ENCODE data around the gene TRIM27.
"Not testable (repeated sequence)": the region's sequence is repeated elsewhere in the genome, so short reads cannot be mapped to it uniquely, and the experiment has no call there.

TRIM27 gene

DNA sequence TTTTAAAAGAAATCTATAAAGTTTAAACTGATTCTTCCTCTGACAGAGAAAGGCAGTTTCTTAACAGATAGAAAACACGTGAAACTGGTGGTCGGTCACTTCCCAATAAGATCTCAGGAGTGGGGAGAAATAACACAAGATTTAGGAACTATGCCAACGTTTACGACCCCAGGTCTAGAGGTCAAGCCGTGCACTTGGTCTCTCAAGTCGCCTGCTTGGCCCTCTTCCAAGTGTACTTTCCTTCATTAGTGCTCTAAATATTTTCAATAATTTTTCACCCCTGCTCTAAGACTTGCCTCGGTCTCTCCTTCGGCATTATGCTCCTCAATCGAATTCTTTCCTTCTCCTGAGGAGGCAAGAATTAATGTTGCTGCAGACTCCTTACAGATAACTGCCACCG lies 61.7 kb downstream of the TRIM27 start:
- DNase-seq, result no peak

DNA sequence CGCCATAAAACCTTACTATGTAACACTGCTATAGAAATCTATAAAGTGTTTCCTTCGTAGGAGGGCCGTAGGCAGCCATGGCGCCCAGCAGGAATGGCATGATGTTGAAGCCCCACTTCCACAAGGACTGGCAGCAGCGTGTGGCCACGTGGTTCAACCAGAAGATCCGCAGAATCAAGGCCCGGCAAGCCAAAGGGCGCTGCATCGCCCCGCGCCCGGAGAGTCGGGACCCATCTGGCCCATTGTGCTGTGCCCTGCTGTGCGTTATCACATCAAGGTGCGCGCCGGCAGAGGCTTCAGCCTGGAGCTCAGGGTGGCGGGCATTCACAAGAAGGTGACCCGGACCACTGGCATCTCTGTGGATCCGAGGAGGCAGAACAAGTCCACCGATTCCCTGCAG lies 62.4 kb downstream of the TRIM27 start:
- DNase-seq, result no peak

DNA sequence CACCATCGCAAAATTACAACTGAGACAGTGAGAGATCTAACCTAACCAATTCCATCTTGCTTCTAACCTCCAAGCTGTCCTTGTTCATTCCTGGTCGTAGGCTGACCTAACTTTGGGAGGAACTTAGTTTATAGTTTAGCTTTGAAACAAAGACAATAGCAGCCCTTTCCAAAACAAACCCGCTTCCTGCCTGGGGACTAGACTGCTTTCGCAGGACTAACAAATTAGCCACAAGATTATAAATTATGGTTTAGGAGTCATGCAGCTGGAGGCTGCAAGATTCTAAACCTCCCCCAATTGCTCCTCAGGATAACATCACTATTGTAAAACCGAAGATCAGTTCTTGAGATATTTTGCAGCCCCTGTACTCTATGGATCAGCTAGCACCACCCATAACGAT lies 63.2 kb downstream of the TRIM27 start:
- DNase-seq, result no peak

DNA sequence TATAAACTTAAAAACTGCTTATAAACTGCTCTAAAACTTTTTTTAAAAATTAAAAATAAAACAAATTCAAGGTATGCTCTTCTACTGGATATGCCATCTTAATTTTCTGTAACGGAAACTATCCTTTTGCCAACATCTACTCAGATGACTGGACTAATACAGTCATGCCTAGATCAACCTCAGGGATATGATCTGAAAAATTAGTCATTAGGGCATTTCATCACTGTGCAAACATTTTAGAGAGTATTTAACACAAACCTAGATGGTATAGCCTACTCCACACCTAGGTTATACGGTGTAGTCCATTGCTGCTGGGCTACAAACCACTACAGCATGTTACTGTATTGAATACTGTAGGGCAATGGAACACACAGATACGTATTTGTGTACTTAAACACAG lies 64.8 kb downstream of the TRIM27 start:
- no peak for DNase-seq

DNA sequence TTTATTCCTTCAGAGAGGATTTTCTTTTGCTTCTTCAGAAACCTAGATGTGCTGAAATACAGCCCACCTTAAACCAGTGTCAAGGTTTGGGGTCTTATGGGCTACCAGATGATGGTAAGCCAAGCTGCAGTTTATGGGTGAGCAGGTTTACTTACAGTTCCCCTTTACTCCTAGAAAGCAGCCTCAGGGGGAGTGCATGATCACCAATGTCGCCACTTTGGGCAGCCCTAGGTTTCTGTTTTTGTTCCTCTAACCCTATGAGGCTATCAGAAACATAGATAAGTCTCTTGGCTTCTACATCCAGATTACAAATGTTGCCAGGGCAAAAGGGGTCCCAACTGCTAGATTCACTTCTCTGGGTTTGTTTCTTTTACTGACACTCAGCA lies 67.2 kb downstream of the TRIM27 start:
- DNase-seq, result no peak

DNA sequence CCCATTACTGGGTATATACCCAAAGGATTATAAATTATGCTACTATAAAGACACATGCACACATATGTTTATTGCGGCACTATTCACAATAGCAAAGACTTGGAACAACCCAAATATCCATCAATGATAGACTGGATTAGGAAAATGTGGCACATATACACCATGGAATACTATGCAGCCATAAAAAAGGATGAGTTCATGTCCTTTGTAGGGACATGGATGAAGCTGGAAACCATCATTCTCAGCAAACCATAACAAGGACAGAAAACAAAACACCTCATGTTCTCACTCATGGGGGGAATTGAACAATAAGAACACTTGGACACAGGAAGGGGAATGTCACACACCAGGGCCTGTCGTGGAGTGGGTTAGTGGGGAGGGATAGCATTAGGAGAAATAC lies 69.4 kb downstream of the TRIM27 start:
- not testable (repeated sequence) for DNase-seq
